NCI-H345 (cell line): ENCODE measurements around the gene AGTRAP.

Source experiments
- DNase-seq: peaks from one replicate; lab custom pipeline; 2025; lab: John Stamatoyannopoulos, UW

Gene AGTRAP

DNA sequence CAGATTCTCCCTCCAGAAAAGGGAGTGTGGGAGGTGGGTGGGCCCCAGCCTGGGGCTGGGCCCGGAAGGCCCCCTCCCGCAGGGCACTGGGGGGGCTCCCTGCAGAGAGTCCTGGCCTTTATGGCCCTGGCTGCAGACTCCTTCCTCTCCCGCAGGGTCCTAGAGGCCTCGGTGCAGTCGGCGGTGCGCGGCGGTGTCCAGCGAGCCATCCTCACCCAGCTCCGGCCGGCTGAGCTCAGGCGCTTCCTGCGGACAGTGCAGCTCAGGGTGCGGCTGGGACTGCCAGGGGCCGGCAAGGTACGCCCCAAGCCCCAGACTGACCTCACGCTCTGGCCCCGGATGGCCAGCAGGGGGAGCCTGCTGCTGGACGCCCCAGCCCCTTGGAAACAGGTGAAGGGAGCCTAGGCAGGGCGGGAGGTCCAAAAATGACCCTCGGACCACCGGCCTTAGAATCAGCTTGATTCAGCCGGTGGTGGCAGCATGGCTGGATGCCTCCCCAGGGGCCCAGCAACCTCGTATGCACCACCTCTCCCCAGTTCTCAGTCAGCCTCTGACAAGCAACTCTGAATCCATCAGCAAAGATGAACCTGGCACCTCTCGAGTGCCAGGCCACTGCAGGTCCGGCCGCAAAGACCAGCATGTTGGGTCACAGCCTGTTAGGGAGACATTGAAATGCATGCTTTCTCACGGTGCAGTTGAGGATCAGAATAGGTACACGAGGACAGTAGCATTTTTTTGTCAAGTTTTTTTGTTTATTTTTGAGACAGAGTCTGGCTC is 49.2 kb downstream of the AGTRAP start:
- peak; percentile 11 for DNase-seq

- DNase-seq = no peak
Measured at GRCh38 chr1:11786168-11786567, 50.2 kb downstream of the AGTRAP start.

GRCh38 chr1:11787251-11787803 is 51.4 kb downstream of the AGTRAP start:
- DNase-seq = no peak

DNA sequence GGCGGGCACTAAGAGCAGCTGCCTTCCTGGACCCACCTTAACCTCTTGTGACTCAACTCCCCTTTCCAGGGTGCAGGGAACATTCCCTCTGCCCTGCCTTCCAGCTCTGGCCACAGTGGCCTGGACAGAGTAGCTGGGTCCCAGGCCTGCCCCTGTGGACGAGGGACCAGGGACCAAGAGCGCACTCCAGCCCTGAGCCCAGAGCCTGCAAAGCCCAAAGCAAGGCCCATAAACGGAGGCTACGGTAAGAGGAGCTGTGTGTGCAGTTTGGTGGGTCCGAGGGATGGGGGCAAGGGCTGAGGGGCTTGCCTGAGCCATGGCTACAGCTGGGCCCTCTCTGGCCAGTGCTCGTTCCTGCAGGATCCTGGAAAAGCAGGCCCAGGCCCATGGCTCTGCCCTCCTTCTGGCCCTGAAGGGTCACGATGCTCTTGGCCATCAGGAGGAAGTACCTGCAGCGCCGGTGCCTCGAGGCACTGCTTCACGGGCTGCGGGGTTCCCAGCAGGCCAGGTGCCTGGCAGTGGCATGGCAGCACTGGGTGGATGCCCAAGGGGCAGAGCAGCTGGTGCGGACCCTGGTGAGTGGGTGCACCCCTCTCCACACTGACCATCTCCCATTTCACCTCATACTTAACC is 52.0 kb downstream of the AGTRAP start:
- no peak for DNase-seq

DNA sequence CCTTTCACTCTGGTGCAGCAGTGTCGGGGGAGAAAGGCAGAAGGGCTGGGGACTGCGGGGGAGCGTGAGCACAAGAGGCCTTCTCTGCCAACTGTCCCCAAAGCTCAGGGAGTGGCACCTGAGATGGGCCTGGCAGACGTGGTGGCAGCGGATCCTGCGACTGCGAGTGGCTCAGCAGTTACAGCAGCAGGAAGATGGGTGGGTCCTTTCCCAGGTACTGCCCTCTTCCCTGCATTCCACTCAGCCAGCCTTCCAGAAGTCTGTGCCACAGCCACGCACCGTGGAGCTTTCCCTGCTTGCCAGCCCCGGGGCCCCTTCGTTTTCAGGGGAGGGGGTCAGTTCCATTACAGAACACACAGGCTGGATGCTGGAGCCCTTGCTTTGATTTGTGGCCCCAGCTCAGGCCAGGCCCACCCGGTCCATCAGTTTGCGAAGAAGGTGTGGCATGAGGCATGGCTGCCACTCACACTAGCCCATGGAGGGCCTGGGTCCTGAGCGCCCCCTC is 52.7 kb downstream of the AGTRAP start:
- DNase-seq = no peak

DNA sequence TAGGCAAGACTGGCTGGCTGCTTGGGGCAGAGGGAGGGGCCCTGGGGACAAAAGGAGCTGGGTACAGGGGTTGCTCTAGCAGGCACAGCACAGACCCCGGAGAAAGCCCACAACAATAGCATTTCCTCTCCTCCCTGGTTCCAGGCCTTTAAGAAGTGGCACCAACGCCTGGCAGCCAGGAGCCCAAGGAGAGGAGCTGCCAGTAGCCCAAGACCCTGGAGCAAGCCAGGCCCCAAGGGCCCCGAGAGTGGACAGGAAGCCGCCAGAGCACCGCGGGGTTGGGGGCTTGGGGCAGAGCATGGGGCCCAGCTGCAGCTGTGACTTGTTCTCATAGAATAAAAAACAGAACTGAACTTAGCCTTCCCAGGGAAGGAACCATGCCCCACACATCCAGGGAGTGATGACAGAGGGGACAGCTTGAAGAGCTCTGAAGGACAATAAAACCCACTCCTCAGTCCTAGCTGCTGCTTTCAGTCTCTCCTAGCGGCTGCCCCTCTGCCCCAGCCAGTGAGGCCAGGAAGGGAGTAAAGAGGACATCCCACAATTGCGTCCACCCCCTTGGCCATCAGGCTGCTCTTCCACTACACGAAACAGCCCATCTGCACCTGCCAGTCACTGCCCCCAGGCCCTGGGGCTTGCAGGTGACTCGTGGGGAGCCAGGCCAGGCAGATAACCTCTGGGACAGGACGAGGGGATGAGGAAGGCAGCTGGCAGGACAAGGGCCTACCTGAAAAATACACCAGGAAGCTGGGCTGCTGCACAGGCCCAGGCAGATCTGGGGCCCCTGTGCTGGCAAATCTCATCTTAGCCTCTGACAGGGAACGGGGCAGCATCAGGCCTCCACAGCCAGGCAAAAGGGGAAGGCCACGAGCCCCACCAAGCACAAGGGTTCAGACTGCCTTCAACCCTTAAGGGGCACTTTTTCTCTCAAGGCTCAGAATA is 53.5 kb downstream of the AGTRAP start:
- no peak for DNase-seq

GRCh38 chr1:11790101-11790879 is 54.4 kb downstream of the AGTRAP start:
- no peak for DNase-seq

DNA sequence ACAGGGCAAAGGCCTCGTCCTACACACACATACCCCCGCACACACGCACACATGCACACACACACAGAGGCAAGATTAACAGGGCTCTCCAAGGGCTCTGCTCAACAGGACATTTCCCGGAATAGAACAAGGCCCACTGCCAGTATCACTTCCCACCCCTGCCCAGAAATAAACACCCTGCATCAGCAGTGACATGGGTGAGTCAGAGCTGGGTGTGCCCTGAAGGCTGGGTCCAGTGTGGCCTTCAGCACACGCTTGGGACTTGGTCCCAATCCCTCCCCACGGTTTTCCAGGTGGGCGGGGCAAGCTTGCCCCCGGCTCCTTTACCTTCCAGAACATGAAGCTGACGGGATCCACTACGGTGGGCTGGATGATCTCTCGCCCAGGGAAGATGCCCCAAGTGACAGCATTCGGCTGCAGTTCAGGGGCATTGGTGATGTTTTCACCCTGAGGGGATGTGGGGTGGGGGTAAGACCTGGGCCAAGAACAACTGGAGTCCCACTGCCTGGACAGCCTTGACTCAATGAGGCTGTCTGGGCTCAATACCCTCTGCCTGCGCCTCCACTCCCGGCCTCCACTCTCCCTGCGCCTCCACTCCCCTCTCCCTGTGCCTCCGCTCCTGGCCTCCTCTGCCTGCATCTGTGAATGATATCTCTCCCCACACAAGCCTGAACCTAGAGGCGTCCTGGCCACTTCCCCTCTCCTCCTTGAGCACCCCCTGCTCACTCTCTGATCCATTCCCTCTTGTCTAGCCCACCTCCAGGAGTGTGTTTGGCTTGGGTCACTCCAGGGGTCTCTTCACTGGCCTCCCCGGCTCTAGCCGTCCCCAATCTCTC is 55.2 kb downstream of the AGTRAP start:
- DNase-seq = no peak

DNA sequence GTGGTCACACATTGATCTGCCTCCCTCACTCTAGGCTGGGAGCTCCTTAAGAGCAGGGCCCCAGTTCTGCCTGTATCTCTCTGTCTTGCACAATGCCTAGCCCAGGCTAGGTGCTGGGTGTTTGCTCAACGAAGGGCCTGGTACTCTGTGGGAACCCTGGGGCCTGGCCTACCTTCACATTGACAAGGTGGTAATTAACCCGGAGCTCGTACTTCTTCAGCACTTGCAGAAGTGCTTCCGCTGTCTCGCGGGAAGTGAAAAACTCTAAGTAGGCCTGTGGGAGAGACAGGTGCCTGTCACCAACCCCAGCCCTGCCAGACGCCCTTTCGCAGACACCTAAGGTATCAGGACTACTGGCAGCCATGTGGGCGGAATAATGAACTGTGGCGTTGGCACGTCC is 56.2 kb downstream of the AGTRAP start:
- DNase-seq = no peak

DNA sequence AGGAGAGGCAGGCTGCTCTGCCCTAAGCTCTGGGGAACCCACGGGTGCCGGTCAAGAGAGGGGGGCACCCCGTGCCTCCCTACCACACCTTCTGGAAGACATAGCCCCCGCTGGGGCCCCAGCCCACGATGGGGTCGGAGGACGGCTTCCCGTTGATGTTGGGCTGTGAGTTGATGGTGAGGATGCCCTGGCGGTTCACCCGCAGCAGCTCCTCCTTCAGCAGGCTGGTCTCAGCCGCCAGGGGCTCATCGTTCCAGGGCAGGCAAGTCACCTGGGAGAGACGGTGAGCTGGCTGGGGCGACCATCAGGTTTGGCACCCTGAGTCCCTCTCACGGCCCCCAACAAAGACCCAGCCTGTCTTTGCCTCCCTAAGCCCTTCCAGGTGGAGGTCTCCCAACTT is 57.9 kb downstream of the AGTRAP start:
- DNase-seq = no peak

DNA sequence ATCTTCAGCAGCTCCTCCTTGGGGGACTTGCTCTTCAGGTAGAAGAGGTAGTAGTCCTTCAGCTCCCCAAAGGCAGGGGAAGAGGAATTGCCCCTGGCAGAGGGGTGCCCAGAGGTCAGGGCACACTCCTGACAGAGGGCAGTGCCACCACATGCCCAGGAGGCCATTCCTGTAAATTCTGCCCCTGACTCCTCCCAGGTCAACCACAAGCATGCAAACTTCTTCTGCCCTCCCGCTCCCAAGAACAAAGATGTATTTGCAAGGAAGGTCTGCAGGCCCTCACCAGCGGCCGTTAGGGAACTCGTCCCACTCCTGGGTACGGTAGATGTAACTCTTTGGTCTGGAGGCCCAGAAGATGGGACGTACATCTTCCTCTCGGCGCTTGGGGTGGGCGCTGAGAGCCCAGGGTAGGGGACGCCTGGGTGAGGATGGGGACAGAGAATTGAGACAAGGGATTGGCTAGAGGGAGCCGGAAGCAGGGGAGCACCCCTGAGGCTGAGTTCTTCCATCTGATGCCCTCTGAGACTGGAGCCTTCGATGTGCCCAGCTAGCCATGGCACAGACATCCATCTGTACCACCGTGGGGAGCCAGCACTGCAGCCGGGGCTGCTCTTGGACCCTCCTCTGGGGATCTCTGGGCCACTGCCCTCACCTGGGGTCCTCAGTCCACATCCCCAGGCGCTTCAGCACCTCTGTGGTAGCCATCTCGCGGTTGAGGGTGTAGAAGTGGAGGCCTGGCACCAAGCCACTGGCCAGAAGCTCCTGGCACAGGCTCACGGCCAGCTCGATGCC is 58.7 kb downstream of the AGTRAP start:
- DNase-seq = no peak

DNA sequence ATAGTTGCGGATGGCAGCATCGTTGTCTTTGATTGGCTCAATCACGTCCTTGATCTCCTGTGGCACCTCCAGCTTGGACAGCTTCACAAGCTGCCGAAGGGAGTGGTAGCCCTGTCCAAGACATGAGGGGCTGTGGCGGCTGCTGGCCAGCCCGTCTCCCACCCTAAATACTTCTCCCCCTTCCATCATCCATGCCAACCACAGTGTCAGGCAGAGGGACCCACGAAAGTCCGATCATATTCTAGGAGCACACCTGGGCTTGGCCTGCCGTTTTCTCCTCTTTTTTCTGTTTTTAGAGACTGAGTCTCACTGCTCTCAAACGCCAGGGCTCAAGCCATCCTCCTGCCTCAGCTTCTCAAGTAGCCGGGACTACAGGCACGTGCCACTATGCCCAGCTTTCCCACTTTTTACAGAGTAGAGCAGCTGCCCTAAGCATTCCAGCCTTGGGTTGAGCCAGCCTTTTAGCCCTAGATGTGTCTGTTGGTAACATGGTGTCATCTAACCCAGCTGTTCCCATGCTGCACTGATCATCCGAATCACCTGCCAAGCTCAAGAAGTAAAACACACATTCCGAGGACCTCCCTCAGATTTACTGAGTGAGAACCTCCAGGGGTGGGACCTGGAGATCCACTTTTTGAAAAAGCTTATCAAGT is 59.4 kb downstream of the AGTRAP start:
- no peak for DNase-seq

DNA sequence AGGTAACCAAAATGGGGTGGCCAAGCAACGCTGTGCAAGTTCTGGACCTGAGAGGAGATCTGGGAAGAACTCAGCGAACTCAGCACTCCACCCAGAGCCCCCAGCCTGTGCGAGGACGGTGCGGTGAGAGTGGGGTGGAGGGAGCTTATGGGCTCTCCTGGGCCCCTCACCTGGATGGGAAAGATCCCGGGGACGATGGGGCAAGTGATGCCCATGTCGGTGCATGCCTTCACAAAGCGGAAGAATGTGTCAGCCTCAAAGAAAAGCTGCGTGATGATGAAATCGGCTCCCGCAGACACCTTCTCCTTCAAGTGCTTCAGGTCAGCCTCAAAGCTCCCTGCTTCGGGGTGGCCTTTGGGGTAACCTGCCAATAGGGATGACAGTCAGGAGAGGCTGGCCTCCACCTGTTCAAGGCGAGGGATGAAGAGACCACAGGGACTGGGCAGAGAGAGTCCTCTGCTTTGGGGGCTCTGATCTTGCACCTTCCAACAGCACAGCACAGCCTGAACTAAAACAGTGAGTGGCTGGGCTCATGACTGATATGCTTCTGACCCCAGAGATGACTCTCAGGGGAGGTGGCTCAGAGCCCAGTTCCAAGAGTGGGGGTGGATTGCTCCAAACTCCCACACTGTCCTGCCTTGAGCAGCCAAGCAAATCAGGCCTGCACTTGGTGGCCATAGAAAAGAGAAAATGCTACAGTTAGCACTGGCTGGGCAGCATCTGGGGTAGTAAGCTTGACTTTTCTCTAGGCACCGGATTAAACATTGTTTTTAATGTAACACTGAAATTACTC is 60.3 kb downstream of the AGTRAP start:
- DNase-seq = no peak

DNA sequence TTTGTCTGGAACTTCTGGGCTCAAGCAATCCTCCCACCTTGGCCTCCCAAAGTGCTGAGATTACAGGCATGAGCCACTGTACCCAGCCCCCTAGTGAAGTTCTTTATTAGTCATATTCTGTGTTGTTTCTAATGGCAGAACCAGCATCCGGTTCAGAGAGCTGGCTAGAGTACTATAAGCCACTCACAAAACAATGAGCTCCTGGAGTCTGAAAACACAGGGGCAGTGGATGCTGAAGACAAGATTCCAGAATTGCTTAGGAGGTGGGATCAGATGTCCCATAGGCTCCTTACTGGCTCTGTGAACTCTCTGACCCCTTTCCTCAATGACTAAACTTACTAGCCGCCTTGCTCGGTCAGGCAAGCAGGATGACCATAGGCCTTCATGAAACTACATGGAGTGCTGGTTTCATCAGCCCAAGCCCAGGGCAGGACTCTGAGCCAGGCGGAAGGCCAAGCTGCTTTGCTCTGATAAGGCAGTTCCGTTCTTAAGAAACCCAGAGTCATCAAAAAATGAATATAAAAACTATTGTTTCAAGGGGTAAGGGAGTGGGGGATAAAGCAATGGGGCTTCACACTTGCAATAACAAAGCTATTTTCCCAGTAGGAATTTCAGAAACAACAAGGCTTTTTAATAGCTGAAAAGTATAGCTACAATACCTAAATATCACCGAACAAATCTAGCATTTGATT is 61.7 kb downstream of the AGTRAP start:
- no peak for DNase-seq

DNA sequence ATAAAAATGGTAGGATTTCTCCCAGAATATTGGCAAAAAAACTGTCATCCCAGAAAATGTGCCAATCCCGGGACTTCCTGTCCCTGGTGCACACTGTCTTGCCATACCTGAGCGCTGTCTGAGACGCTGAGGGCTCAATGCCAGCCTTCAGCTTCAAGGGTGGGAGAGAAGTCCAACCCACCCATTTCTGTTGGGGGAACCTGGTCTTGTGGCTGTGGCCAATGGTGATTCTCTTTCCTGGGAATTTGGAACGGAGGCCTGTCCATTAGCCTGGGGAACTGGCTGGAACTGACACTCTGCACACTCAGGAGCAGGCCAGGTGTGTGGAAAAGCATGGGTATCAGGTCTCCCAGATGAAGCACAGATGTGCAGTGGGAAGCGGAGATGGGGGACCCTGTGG is 63.2 kb downstream of the AGTRAP start:
- DNase-seq = no peak

DNA sequence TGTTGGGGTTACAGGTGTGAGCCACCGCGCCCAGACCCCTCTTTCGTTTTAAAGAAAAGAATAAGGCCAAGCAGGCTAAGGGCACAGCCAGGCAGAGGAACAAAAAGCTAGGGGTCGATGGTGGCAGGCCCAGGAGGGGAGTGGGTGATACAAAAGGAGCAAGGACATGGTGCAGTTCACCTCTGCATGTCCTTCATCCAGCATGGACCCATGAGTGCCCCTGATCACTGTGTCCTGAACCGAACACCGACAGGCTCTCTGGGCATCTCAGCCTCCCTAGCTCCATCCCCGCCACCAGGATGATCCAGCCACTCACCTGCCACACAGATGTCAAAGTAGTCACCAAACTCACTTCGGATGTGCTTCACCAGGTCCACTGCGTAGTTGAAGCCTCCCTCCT is 64.0 kb downstream of the AGTRAP start:
- DNase-seq = no peak

DNA sequence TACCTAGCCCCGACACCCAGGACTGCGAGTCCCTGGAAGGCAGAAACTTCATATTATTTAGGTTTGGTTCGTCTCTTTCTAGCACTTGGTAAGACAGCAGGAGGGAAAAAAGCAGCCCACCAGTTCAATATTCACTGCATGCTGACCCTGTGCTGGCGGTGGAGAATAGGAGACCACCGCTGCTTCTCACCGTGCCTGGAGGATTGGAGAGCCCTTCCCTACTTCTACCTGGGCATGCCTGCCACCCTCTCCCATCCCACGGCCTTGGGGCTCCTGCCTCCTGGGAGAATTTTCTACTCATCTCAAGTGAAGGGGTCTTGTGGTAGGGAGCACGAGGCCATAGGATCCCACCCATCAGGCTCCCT is 64.4 kb downstream of the AGTRAP start:
- no peak for DNase-seq
